Endothelial cell of umbilical vein (primary cell): ENCODE results near the gene PDE3A. TPM values are rescaled to one million over a fixed set of nuclear protein-coding genes. Genes with fewer than 3 reads are reported as not detected.
"Not testable (repeated sequence)": the region's sequence is repeated elsewhere in the genome, so short reads cannot be mapped to it uniquely, and the experiment has no call there.

ENCODE experiments used
- BruUV-seq: library from RNA; stranded (reverse); fragments of 400-500 nt; replicated peaks from 2 replicates; lab custom pipeline; 2021; lab: Mats Ljungman, UMichigan
- CTCF ChIA-PET: fragments of 300-600, 350-600 bp; sonication (Branson Sonifier 250); formaldehyde crosslinking; loops from one replicate; lab custom pipeline; 2021; ENCODE audit warnings: antibody characterized with exemption, inconsistent platforms; lab: Charles Lee
- POLR2A ChIA-PET: fragments of 300-600, 350-600 bp; sonication (Branson Sonifier 250); formaldehyde crosslinking; loops from one replicate; lab custom pipeline; 2021; ENCODE audit warnings: antibody characterized with exemption, inconsistent platforms; lab: Charles Lee
- DNase-seq: peaks from one replicate; pipeline ENCODE4 v3.0.0-alpha.2; 2011; ENCODE audit warnings: low read depth, low spot score
- FAIRE-seq: peaks from 2 replicates; lab custom pipeline; 2011; peaks lifted over from hg19 to GRCh38; lab: Jason Lieb, UNC
- H2AFZ ChIP-seq: 2 replicates; pipeline ENCODE4 v1.6.0; 2012; ENCODE audit warnings: low read depth, low read length, control low read depth, inconsistent platforms
- H3K27ac ChIP-seq: 2 replicates; pipeline ENCODE4 v1.5.1; 2011; ENCODE audit warnings: low read depth, mild to moderate bottlenecking, control low read depth, low read length, moderate library complexity; ENCODE audit not compliant: insufficient read depth
- H3K27me3 ChIP-seq, 2 experiments: 2 replicates each; pipeline versions ENCODE4 v1.6.0 to v1.6.1; 2011; ENCODE audit warnings: low read length in 2 of 2, mixed read lengths in 1 of 2; ENCODE audit not compliant: control insufficient read depth in 2 of 2, insufficient read depth in 2 of 2
- H3K36me3 ChIP-seq, 2 experiments: 2 replicates in 1 of 2; 3 replicates in 1 of 2; pipeline ENCODE4 v1.5.1; 2011; ENCODE audit warnings: low read length in 2 of 2, mild to moderate bottlenecking in 1 of 2, moderate library complexity in 1 of 2; ENCODE audit not compliant: control insufficient read depth in 2 of 2, insufficient read depth in 2 of 2; ENCODE audit errors: extremely low read depth in 1 of 2
- H3K4me1 ChIP-seq: 3 replicates; pipeline ENCODE4 v1.5.1; 2011; ENCODE audit warnings: mild to moderate bottlenecking, low read length; ENCODE audit not compliant: control insufficient read depth, insufficient read depth; ENCODE audit errors: extremely low read depth
- H3K4me2 ChIP-seq: 2 replicates; pipeline ENCODE4 v1.6.1; 2011; ENCODE audit warnings: low read length, control low read depth, mixed read lengths; ENCODE audit not compliant: insufficient read depth
- H3K4me3 ChIP-seq, 3 experiments: fragments of 200-600 bp in 1 of 3; sonication (generic), shearing (Covaris generic) in 1 of 3; replicated peaks in 1 of 3; 2 replicates each; pipeline ENCODE4 v1.5.1; 2011 to 2016; ENCODE audit warnings: control low read depth in 3 of 3, low read length in 3 of 3, mild to moderate bottlenecking in 2 of 3, inconsistent platforms in 1 of 3, low read depth in 1 of 3, moderate library complexity in 1 of 3; ENCODE audit not compliant: insufficient read depth in 1 of 3
- H3K79me2 ChIP-seq: 2 replicates; pipeline ENCODE4 v1.6.0; 2012; ENCODE audit warnings: low read length, inconsistent platforms; ENCODE audit not compliant: control insufficient read depth, insufficient read depth
- H3K9ac ChIP-seq: replicated peaks from 2 replicates; pipeline ENCODE3; 2011; ENCODE audit warnings: low read length, control low read depth; ENCODE audit not compliant: insufficient read depth; ENCODE audit errors: extremely low read depth
- H3K9me1 ChIP-seq: replicated peaks from 3 replicates; pipeline ENCODE4 v1.6.0; 2011; ENCODE audit warnings: mild to moderate bottlenecking, low read length; ENCODE audit not compliant: control insufficient read depth, insufficient read depth; ENCODE audit errors: extremely low read depth
- H3K9me3 ChIP-seq: replicated peaks from 2 replicates; pipeline ENCODE4 v1.5.1; 2012; ENCODE audit warnings: low read length, inconsistent platforms; ENCODE audit not compliant: control insufficient read depth, insufficient read depth
- H4K20me1 ChIP-seq: replicated peaks from 2 replicates; pipeline ENCODE3; 2011; ENCODE audit warnings: mild to moderate bottlenecking, low read length; ENCODE audit not compliant: control insufficient read depth, insufficient read depth; ENCODE audit errors: extremely low read depth
- dilution Hi-C: fragments of 300-500 bp; cut with MboI; formaldehyde crosslinking; loops from one replicate; pipeline ENCODE4 v1.15.0; 2019; ENCODE audit warnings: low sequenced_read_pairs; ENCODE audit not compliant: extremely low pct_ligation_motif_present
- intact Hi-C: fragments of 100-400 bp; cut with micrococcal nuclease; formaldehyde crosslinking; loops from one replicate; pipeline ENCODE4 v1.10.0; 2022
- polyA plus RNA-seq, 4 experiments: library from polyadenylated mRNA; depleted of rRNA in 3 of 4; stranded (reverse) in 3 of 4; unstranded in 1 of 4; fragments of >200 nt; gene quantifications; 2 replicates each; pipeline versions ENCODE4 v1.2.1 to v1.2.3, GENCODE V29; 2011 to 2012; ENCODE audit warnings: missing spikeins in 1 of 4
- total RNA-seq: library from RNA; stranded (reverse); gene quantifications from 2 replicates; pipeline ENCODE4 v1.2.3, GENCODE V29; 2021

Gene PDE3A
- total and polyA plus RNA-seq, 2 donors (not counting 3 experiments of a cell fraction or from before 2014, with no cell fraction given), result 14.0 to 27.4 TPM

DNA sequence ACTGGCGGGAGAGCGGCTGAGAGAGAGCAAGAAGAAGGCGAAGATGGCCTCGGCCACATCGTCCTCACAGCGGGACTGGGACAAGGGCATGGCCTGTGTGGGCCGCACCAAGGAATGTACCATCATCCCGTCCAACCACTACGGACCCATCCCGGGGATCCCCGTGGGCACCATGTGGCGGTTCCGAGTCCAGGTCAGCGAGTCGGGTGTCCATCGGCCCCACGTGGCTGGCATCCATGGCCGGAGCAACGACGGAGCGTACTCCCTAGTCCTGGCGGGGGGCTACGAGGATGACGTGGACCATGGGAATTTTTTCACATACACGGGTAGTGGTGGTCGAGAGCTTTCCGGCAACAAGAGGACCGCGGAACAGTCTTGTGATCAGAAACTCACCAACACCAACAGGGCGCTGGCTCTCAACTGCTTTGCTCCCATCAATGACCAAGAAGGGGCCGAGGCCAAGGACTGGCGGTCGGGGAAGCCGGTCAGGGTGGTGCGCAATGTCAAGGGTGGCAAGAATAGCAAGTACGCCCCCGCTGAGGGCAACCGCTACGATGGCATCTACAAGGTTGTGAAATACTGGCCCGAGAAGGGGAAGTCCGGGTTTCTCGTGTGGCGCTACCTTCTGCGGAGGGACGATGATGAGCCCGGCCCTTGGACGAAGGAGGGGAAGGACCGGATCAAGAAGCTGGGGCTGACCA, 183.6 kb downstream of the PDE3A start:
- H3K27me3 ChIP-seq, H3K4me2 ChIP-seq, H3K36me3 ChIP-seq, CTCF ChIA-PET, intact Hi-C loops, H3K9ac ChIP-seq, H3K9me1 ChIP-seq, POLR2A ChIA-PET, DNase-seq, FAIRE-seq, H3K27ac ChIP-seq, BruUV-seq, H3K4me3 ChIP-seq, H2AFZ ChIP-seq, H4K20me1 ChIP-seq, H3K9me3 ChIP-seq, dilution Hi-C loops, H3K79me2 ChIP-seq: not testable (repeated sequence)
- H3K4me1 ChIP-seq, result peaks cover 20% of the 10 kb centered on the region

DNA sequence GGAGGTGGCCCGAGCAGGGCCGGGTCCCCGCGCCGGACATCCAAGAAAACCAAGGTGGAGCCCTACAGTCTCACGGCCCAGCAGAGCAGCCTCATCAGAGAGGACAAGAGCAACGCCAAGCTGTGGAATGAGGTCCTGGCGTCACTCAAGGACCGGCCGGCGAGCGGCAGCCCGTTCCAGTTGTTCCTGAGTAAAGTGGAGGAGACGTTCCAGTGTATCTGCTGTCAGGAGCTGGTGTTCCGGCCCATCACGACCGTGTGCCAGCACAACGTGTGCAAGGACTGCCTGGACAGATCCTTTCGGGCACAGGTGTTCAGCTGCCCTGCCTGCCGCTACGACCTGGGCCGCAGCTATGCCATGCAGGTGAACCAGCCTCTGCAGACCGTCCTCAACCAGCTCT, 184.2 kb downstream of the PDE3A start:
- H2AFZ ChIP-seq, H3K4me3 ChIP-seq, H3K9me1 ChIP-seq, H4K20me1 ChIP-seq, DNase-seq, H3K9ac ChIP-seq, FAIRE-seq, H3K4me2 ChIP-seq, H3K36me3 ChIP-seq, POLR2A ChIA-PET, H3K27ac ChIP-seq, H3K9me3 ChIP-seq, intact Hi-C loops, H3K27me3 ChIP-seq, CTCF ChIA-PET, BruUV-seq, H3K79me2 ChIP-seq, dilution Hi-C loops: not testable (repeated sequence)
- H3K4me1 ChIP-seq, result peaks cover 18% of the 10 kb centered on the region
